Right lobe of liver (tissue), 6 donors: Measurements from ENCODE around the gene FBXO15. TPM values are rescaled to one million over a fixed set of nuclear protein-coding genes. Genes with fewer than 3 reads are reported as not detected.

Experiments
- ATAC-seq, 4 donors: fragments of 200-7000 bp; cut with Tn5 transposase; one replicate each; pipeline ENCODE4 v1.9.1; 2020; ENCODE audit warnings: mild to moderate bottlenecking in 4 of 4, moderate library complexity in 4 of 4
- DNase-seq, 3 donors: peaks; one replicate each; pipeline ENCODE4 v3.0.0-alpha.2; 2020
- H3K27ac ChIP-seq, 3 donors: fragments of 200-600 bp; one replicate each; pipeline ENCODE4 v1.8.0; 2022
- H3K27me3 ChIP-seq, 2 donors: fragments of 200-600 bp; one replicate each; pipeline ENCODE4 v1.8.0; 2022
- H3K36me3 ChIP-seq, 4 donors: fragments of 200-600 bp; sonication (generic) in 1 of 4; one replicate each; pipeline versions ENCODE4 v1.5.1 to v1.8.0; 2017 to 2022; ENCODE audit warnings: control low read depth in 1 of 4
- H3K4me1 ChIP-seq, 4 donors: fragments of 200-600 bp; sonication (generic) in 1 of 4; one replicate each; pipeline versions ENCODE4 v1.5.1 to v1.8.0; 2017 to 2022; ENCODE audit warnings: control low read depth in 1 of 4
- H3K4me3 ChIP-seq, 3 donors: fragments of 200-600 bp; one replicate each; pipeline ENCODE4 v1.8.0; 2022
- H3K9me3 ChIP-seq, 4 donors: fragments of 200-600 bp; sonication (generic) in 1 of 4; one replicate each; pipeline versions ENCODE4 v1.5.1 to v1.8.0; 2017 to 2022; ENCODE audit warnings: control low read depth in 1 of 4
- CTCF ChIP-seq, 4 donors: fragments of 200-600 bp in 3 of 4; fragments of 450-650 bp in 1 of 4; IDR thresholded peaks; one replicate each; pipeline versions ENCODE4 v1.5.1 to v1.8.0; 2016 to 2022; ENCODE audit warnings: antibody characterized with exemption in 4 of 4, mild to moderate bottlenecking in 2 of 4
- POLR2A ChIP-seq: fragments of 450-650 bp; IDR thresholded peaks from one replicate; pipeline ENCODE4 v1.6.1; 2017; ENCODE audit warnings: antibody characterized with exemption, mild to moderate bottlenecking
- WGBS: methylation state at CpG from one replicate; pipeline ENCODE4 v1.1.6; 2018; ENCODE audit warnings: low coverage, low lambda C conversion rate; ENCODE audit not compliant: insufficient coverage; ENCODE audit errors: missing lambda C conversion rate; 5-methylcytosine and 5-hydroxymethylcytosine counted together
- intact Hi-C, 2 donors: fragments of 100-400 bp; cut with DNase I; formaldehyde crosslinking; loops; one replicate each; pipeline versions ENCODE4 v1.11.2 to v1.14.1; 2022
- total RNA-seq, 6 experiments: library from RNA; depleted of rRNA in 2 of 6; stranded (reverse); fragments of >200 nt in 2 of 6; fragmentation: NEBNext Ultra II Directional in 3 of 6; extraction: Animal tissue kit (Norgen Biotek cat#: 25700) in 3 of 6; gene quantifications; one replicate each; pipeline versions ENCODE4 v1.1.0 to v1.2.4, GENCODE V29; 2016 to 2023
- donor health status: DM: no; HTN: yes; CAD: no.
- donor health status: DM: no; HTN: no; CAD: no.
- donor health status: DM: no; HTN: no; CAD: no.
- donor health status: DM: no; HTN: yes; CAD: no.
- donor health status: DM: no; HTN: yes; CAD: no.

Gene FBXO15
- total RNA-seq, 6 experiments from 2014 or later, result 0.19 to 1.7 (median 0.60) TPM; not detected in 1

DNA sequence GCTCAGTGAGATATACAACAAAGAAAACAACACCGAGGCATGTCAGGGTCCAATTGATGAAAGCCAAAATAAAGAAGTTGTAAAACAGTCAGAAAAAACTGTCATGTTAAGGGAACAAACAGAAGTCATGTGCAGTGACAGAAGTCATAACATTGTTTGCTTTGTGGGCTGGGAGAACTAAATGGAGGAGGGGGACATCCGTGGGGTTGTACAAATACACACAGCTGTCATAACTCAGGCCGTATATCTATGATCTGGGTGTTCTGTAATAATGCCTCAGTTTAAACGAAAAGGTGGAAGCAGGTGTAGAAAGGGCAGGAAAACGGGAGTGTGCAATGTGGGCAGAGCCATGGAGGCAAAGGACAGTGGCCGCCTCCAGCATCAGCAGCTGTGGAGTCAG, 28.0 kb upstream of the FBXO15 start:
- ATAC-seq (no peak), DNase-seq (no peak)
- Histone ChIP-seq H3K27me3 (no peaks in the 10 kb centered on the region), H3K9me3 (no peaks in the 10 kb centered on the region), H3K27ac (no peak overlapping the region), H3K4me3 (no peak overlapping the region), H3K4me1 (no peaks in the 10 kb centered on the region), H3K36me3 (no peaks in the 10 kb centered on the region)
- 63% methylated on average over 6 of the region's 6 CpGs for WGBS
- intact Hi-C loops, result no loop called here
- TF ChIP-seq POLR2A (no peak), CTCF (IDR thresholded peaks at IDR 0.05) (no peak)

GRCh38 chr18:74173434-74173750, 25.8 kb upstream of the FBXO15 start:
- ATAC-seq, result no peak
- Histone ChIP-seq H3K36me3 (no peaks in the 10 kb centered on the region), H3K27me3 (no peaks in the 10 kb centered on the region), H3K4me3 (no peak overlapping the region), H3K4me1 (no peaks in the 10 kb centered on the region), H3K27ac (no peak overlapping the region), H3K9me3 (no peaks in the 10 kb centered on the region)
- WGBS, result 96% methylated on average over 6 of the region's 11 CpGs
- DNase-seq, result no peak
- TF ChIP-seq POLR2A (no peak), CTCF (IDR thresholded peaks at IDR 0.05) (no peak)
- intact Hi-C loops, result no loop called here

DNA sequence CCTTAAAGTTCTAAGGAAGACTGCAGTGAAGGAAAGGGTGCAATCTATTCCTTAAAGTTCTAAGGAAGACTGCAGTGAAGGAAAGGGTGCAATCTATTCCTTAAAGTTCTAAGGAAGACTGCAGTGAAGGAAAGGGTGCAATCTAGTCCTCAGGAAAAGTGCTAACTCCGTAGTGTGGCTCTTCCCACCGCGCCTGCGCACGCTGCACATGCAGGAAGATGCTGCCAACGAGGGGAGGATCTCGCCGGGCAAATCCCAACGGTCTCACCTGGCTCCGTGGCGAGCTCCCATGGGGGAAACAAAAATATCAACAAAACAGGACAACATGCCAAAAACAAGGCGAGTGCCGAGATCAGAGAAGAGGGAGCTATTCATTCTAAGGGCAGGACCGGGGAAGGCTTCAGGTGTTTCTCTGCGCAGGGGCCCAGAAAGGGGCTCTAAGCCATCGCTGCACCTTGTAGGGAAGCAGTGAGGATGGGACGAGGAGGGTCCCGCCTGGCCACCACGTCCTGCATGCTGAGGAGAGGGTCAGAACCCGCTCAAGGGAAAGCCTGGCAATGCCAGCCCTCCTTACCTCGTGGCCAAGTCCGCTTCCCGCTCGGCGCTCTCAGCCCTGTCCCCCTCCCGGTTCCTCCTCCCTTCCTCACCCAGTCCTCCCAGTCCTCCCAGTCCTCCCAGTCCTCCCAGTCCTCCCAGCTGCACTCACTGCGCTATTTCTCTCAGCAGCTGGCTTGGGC, 25.2 kb upstream of the FBXO15 start:
- TF ChIP-seq POLR2A, result no peak
- no peak for TF ChIP-seq CTCF (IDR thresholded peaks at IDR 0.05)
- 85% methylated on average over 9 of the region's 27 CpGs for WGBS
- no peaks in the 10 kb centered on the region for H3K36me3 ChIP-seq
- H3K27me3 ChIP-seq, result no peaks in the 10 kb centered on the region
- intact Hi-C loops, result no loop called here
- H3K27ac ChIP-seq, result no peak overlapping the region
- no peaks in the 10 kb centered on the region for H3K9me3 ChIP-seq
- DNase-seq, result no peak
- no peak overlapping the region for H3K4me3 ChIP-seq
- peak in 2 of 4 donors; percentile 22 to 33 for ATAC-seq
- H3K4me1 ChIP-seq, result no peaks in the 10 kb centered on the region

DNA sequence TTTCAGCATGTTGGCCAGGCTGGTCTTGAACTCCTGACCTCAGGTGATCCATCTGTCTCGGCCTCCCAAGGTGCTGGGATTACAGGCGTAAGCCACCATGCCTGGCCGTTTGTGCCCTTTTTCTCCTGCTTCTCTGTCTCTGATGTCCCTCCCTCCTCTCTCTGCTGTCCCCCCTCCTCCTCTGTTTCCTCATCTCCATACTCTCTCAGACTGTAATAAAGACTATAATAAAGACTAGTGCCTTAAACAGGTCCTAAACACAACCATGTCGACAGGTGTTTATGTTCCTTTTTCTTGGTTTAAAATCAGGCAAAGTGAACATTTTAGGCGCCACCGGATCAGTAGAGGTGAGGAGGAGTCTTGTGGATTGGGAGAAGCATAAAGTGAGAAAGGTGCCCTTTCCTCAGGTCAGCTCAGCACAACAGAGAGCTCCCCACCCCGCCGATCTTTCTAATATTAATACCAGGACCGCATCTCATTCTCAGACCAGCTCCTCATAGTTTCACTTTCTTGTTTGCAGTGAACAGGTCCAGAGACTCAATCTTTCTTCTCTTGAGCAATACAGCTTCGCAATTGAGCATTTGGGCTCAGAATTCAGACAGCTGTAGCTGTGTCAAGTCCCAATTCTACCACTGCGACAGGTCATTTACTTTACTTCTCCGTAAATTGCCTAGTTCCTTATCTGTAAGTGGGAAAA, 24.4 kb upstream of the FBXO15 start:
- Histone ChIP-seq H3K4me1 (no peaks in the 10 kb centered on the region), H3K27ac (no peak overlapping the region), H3K4me3 (peak overlapping the region; percentile 33 to 37 (median 36)), H3K27me3 (no peaks in the 10 kb centered on the region), H3K9me3 (no peaks in the 10 kb centered on the region), H3K36me3 (no peaks in the 10 kb centered on the region)
- ATAC-seq (peak; percentile 89 to 97 (median 91)), DNase-seq (no peak)
- TF ChIP-seq POLR2A (no peak), CTCF (IDR thresholded peaks at IDR 0.05) (no peak)
- 27% methylated on average over 9 of the region's 12 CpGs for WGBS
- intact Hi-C loops, result no loop called here
